T-cell (primary cell): ENCODE data around the gene CISD1. TPM values are rescaled to one million over a fixed set of nuclear protein-coding genes. Genes with fewer than 3 reads are reported as not detected.
"Not testable (repeated sequence)": the region's sequence is repeated elsewhere in the genome, so short reads cannot be mapped to it uniquely, and the experiment has no call there.

Experiments used
- ATAC-seq, 4 experiments: fragments of 200-7000 bp in 3 of 4; fragments of 150-1000 bp in 1 of 4; cut with Tn5 transposase; replicated peaks in 1 of 4; 1 replicate in 3 of 4; 2 replicates in 1 of 4; pipeline ENCODE4 v1.10.0; 2021; ENCODE audit warnings: moderate library complexity in 3 of 4, mild to moderate bottlenecking in 2 of 4, moderate number of reproducible peaks in 1 of 4
- CTCF ChIA-PET, 2 donors: fragments of 300-600 bp; sonication (Branson Sonifier 250); formaldehyde crosslinking; loops; one replicate each; lab custom pipeline; 2022; ENCODE audit warnings: antibody characterized with exemption in 2 of 2; lab: Charles Lee
- POLR2A ChIA-PET, 2 donors: fragments of 300-600 bp; sonication (Branson Sonifier 250); formaldehyde crosslinking; loops; one replicate each; lab custom pipeline; 2022; ENCODE audit warnings: antibody characterized with exemption in 2 of 2; lab: Charles Lee
- DNase-seq, 35 experiments: peaks; one replicate each; pipeline versions ENCODE4 v3.0.0 to v3.0.0-alpha.2; 2013 to 2023
- H3K27ac ChIP-seq: one replicate; pipeline ENCODE4 v1.5.1; 2013; ENCODE audit warnings: low read length
- H3K27me3 ChIP-seq, 2 experiments: replicated peaks in 1 of 2; 1 replicate in 1 of 2; 2 replicates in 1 of 2; pipeline versions ENCODE4 v1.6.1 to v1.7.0; 2013; ENCODE audit warnings: low read length in 1 of 2, mixed read lengths in 1 of 2; ENCODE audit not compliant: control insufficient read depth in 2 of 2, insufficient read depth in 2 of 2; ENCODE audit errors: extremely low read depth in 1 of 2
- H3K36me3 ChIP-seq, 2 donors: 1 replicate in 1 of 2; 2 replicates in 1 of 2; pipeline versions ENCODE4 v1.6.1 to v1.7.0; 2013; ENCODE audit warnings: low read length in 1 of 2; ENCODE audit not compliant: control insufficient read depth in 2 of 2, insufficient read depth in 1 of 2; ENCODE audit errors: extremely low read depth in 1 of 2
- H3K4me1 ChIP-seq, 2 experiments: 1 replicate in 1 of 2; 2 replicates in 1 of 2; pipeline versions ENCODE4 v1.6.1 to v1.7.0; 2013; ENCODE audit warnings: low read length in 2 of 2, mixed read lengths in 1 of 2; ENCODE audit not compliant: insufficient read depth in 2 of 2, control insufficient read depth in 1 of 2; ENCODE audit errors: extremely low read depth in 1 of 2
- H3K4me3 ChIP-seq, 2 donors: 1 replicate in 1 of 2; 2 replicates in 1 of 2; pipeline versions ENCODE4 v1.5.1 to v1.7.0; 2013; ENCODE audit warnings: mild to moderate bottlenecking in 2 of 2, low read length in 1 of 2, moderate library complexity in 1 of 2; ENCODE audit not compliant: control insufficient read depth in 1 of 2; ENCODE audit errors: extremely low read depth in 1 of 2
- H3K9me3 ChIP-seq: 2 replicates; pipeline ENCODE4 v1.7.0; 2013
- H3K27ac Mint-ChIP-seq, 2 donors: one replicate each; pipeline ENCODE4 v1.8.0; 2020 to 2021; ENCODE audit warnings: mild to moderate bottlenecking in 2 of 2, mixed read lengths in 2 of 2
- H3K27me3 Mint-ChIP-seq, 2 donors: one replicate each; pipeline ENCODE4 v1.8.0; 2021 to 2022; ENCODE audit warnings: mixed read lengths in 2 of 2
- H3K36me3 Mint-ChIP-seq: one replicate; pipeline ENCODE4 v1.8.0; 2021; ENCODE audit warnings: mixed read lengths
- H3K4me1 Mint-ChIP-seq, 3 donors: one replicate each; pipeline ENCODE4 v1.8.0; 2020 to 2022; ENCODE audit warnings: mixed read lengths in 3 of 3, mild to moderate bottlenecking in 1 of 3
- H3K4me3 Mint-ChIP-seq, 3 donors: one replicate each; pipeline ENCODE4 v1.8.0; 2020 to 2022; ENCODE audit warnings: mild to moderate bottlenecking in 3 of 3, mixed read lengths in 3 of 3, moderate library complexity in 3 of 3
- H3K9me3 Mint-ChIP-seq, 3 donors: one replicate each; pipeline ENCODE4 v1.8.0; 2020 to 2022; ENCODE audit warnings: mixed read lengths in 3 of 3
- WGBS: methylation state at CpG from one replicate; pipeline ENCODE4 v1.1.5; 2013; ENCODE audit warnings: missing lambda C conversion rate; ENCODE audit not compliant: insufficient coverage; 5-methylcytosine and 5-hydroxymethylcytosine counted together
- total RNA-seq, 35 experiments: library from RNA in 6 of 35; stranded (reverse) in 6 of 35; fragments of 120-200 nt in 1 of 35; gene quantifications; one replicate each; pipeline versions ENCODE4 v1.2.1 to v1.2.4 and lab custom pipeline; 2013 to 2026

CISD1 gene
- total RNA-seq (10 to 100 TPM in 3 of 5 donors, 1 to 10 TPM in 2; 6.3 to 11.3 (median 10.3) TPM), total RNA-seq (lab: John Stamatoyannopoulos, UW) (2.1 to 70.2 (median 8.2) reads per million in 29 experiments)
- total RNA-seq (2013), result 21.6 TPM

DNA sequence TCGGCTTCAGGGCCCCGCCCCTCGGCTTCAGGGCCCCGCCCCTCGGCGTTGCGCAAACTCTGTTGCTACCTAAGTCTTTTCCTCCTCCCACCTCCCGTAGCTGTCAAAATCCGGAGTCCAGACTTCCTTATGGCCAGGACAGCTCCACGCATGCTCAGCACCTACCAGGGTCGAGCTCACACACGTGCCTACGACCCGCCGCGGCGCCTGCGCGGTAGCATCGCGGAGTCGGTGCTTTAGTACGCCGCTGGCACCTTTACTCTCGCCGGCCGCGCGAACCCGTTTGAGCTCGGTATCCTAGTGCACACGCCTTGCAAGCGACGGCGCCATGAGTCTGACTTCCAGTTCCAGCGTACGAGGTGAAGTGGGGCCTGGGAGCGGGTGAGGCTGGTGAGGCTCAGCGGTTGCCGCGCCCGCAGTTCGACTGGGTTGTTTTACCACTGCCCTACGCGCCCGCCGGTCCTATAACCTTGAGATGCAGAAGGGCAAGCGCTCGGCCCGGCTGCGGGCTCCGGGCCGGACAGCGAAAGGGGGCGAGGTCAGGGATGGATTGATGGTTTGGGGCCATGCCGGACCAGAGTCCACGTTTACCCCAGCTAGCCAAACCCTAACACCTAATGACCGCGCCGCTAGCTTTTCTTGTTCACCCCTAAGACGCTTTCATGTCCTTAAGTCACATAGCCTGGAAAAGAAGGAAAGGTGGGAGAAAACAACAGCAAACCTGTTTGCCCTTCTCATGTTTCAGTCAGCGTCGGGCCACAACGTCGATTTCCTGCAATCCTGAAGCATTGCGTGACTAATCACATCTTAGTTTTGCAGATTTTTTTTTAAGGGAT is at the start of gene CISD1:
TSS of gene CISD1 (plus strand) at position 217 of the 836 bp plus-strand sequence. CDS start at position 329, 112 bp downstream.
- Histone ChIP-seq H3K4me3 (peak within 1 kb of the TSS; percentile 54 to 98), H3K36me3 (no peaks in the 10 kb centered on the region), H3K27ac (peak within 1 kb of the TSS; percentile 85), H3K27me3 (no peaks in the 10 kb centered on the region), H3K4me1 (peaks cover 21 to 29% of the 10 kb centered on the region in 2 experiments), H3K9me3 (no peaks in the 10 kb centered on the region)
- Mint-ChIP-seq H3K27me3 (no peaks in the 10 kb centered on the region), H3K27ac (peak within 1 kb of the TSS; percentile 91 to 94), H3K4me3 (peak within 1 kb of the TSS; percentile 94 to 99 (median 96)), H3K9me3 (no peaks in the 10 kb centered on the region), H3K4me1 (peaks cover 42 to 56% (median 47%) of the 10 kb centered on the region in 3 donors), H3K36me3 (no peaks in the 10 kb centered on the region)
- ChIA-PET POLR2A (interaction anchor here (0.5 to 1.2 kb wide), 6 partner anchors 8 to 1607 kb away, joined by 3 to 5 read pairs (median 4); partner anchors contain the start of gene TFAM (in 1 of the 2)), CTCF (interaction anchor here (0.5 to 2.3 kb wide), 9 partner anchors 22 to 1639 kb away, joined by 3 to 15 read pairs (median 4); partner anchors contain the start of gene TFAM (in 1 of the 2))
- DNase-seq (peak; percentile 79 to 99 (median 91)), ATAC-seq (peak; percentile 72 to 73 (median 72))
- WGBS, result under 1% methylated on average over 52 of the region's 66 CpGs

DNA sequence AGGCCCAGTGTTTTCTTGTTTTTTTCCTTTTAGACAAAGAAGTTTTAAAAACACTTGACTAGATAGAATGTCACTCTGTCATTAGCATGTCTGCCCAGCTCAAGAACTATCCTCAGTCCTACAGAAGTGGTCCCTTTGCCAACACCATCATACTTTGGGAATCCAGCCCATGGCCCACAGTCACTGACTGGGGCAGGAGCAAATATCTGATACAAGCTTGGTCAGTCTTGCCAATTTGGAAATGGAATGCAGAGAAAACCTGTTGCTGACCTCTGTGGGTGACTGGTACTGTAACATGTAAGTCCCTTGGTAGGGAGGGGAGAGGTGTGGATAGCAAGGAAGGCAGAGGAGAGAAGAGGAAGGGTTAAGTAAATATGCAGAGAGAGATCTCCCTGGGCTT is 49.1 kb upstream of the CISD1 start:
- Mint-ChIP-seq H3K9me3 (no peaks in the 10 kb centered on the region), H3K36me3 (peaks cover 29% of the 10 kb centered on the region), H3K27me3 (no peaks in the 10 kb centered on the region), H3K27ac (no peak overlapping the region), H3K4me3 (no peak overlapping the region), H3K4me1 (peaks cover 0 to 2% (median 0%) of the 10 kb centered on the region in 3 donors)
- H3K36me3 ChIP-seq, result peaks cover 0 to 5% of the 10 kb centered on the region in 2 donors
- no peaks in the 10 kb centered on the region for H3K4me1 ChIP-seq
- H3K9me3 ChIP-seq, result no peaks in the 10 kb centered on the region
- ChIA-PET POLR2A (no interaction called here), CTCF (no interaction called here)
- no peak overlapping the region for H3K27ac ChIP-seq
- no peaks in the 10 kb centered on the region for H3K27me3 ChIP-seq
- DNase-seq (no peak), ATAC-seq (no peak)
- no peak overlapping the region for H3K4me3 ChIP-seq

DNA sequence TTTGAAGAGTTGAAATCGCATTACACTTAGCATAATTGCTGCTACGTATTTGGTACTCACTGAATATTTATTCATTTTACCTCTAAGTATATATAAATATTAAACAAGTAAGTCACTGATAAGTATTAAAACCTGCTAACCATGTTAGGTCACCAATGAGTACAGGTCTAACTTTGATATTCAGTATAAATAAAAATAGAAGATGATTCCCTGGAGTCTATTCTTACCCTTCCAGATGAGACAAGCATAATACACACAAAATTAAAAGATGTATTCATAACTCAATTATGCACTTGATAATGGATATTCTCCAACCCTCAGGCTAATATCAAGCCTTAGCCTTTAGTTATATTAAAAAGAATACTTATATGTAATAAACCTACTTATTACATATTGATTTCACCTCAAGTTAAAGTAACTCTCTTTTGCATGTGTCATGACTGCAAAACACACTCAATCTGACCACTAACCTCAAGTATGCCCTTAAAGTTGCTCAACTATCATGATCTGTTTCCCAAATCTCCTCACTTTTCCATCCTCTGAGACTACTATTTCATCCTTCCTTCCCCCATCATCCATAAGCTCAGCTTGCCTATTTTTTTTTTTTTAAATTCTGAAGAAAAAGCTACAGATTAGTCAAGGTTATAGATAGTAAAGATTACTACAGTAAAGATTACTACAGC is 48.1 kb upstream of the CISD1 start:
- H3K9me3 ChIP-seq, result no peaks in the 10 kb centered on the region
- no peaks in the 10 kb centered on the region for H3K27me3 ChIP-seq
- CTCF ChIA-PET, result interaction anchor here in 1 of 2 donors (0.6 kb wide), 1 partner anchor 8 kb away, joined by 5 read pairs; no protein-coding TSS in a partner anchor
- peaks cover 0 to 4% of the 10 kb centered on the region in 2 donors for H3K36me3 ChIP-seq
- peaks cover 33% of the 10 kb centered on the region for H3K36me3 Mint-ChIP-seq
- DNase-seq (no peak), ATAC-seq (no peak)
- no peaks in the 10 kb centered on the region for H3K4me1 ChIP-seq
- no peak overlapping the region for H3K27ac Mint-ChIP-seq
- WGBS, result no CpG with 5 or more reads among the region's 2 CpGs
- POLR2A ChIA-PET, result interaction anchor here in 1 of 2 donors (0.7 kb wide), 1 partner anchor 28 kb away, joined by 8 read pairs; no protein-coding TSS in a partner anchor
- H3K27me3 Mint-ChIP-seq, result no peaks in the 10 kb centered on the region
- H3K4me1 Mint-ChIP-seq, result no peaks in the 10 kb centered on the region
- H3K4me3 Mint-ChIP-seq, result no peak overlapping the region
- no peaks in the 10 kb centered on the region for H3K9me3 Mint-ChIP-seq
- no peak overlapping the region for H3K4me3 ChIP-seq
- H3K27ac ChIP-seq, result no peak overlapping the region

DNA sequence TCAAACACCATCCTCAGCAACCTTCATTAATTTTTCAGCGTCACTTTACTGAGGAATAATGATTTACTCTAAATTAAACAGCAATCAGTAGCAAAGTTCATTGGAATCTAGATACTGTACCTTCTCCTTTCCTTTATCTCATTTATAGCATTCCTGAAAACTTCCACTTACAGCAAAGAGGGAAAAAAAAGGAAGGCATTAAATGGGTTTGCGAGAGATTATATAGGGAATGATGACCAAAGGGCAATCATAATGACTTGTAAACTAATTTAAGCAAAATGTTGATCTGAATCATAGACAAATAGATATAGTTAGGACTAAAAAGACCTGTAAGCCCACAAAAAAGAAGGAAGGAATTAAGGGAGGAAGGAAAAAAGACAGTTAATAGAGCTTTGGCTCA is 43.3 kb upstream of the CISD1 start:
- Histone ChIP-seq H3K36me3 (peaks cover 0 to 6% of the 10 kb centered on the region in 2 donors), H3K9me3 (no peaks in the 10 kb centered on the region), H3K4me3 (no peak overlapping the region), H3K27me3 (no peaks in the 10 kb centered on the region), H3K4me1 (no peaks in the 10 kb centered on the region), H3K27ac (no peak overlapping the region)
- ChIA-PET POLR2A (no interaction called here), CTCF (no interaction called here)
- no peak overlapping the region for H3K27ac Mint-ChIP-seq
- H3K36me3 Mint-ChIP-seq, result peaks cover 49% of the 10 kb centered on the region
- ATAC-seq, result no peak
- WGBS, result no CpG with 5 or more reads among the region's 2 CpGs
- DNase-seq, result no peak
- no peaks in the 10 kb centered on the region for H3K27me3 Mint-ChIP-seq
- H3K4me3 Mint-ChIP-seq, result no peak overlapping the region
- no peaks in the 10 kb centered on the region for H3K9me3 Mint-ChIP-seq
- H3K4me1 Mint-ChIP-seq, result no peaks in the 10 kb centered on the region

DNA sequence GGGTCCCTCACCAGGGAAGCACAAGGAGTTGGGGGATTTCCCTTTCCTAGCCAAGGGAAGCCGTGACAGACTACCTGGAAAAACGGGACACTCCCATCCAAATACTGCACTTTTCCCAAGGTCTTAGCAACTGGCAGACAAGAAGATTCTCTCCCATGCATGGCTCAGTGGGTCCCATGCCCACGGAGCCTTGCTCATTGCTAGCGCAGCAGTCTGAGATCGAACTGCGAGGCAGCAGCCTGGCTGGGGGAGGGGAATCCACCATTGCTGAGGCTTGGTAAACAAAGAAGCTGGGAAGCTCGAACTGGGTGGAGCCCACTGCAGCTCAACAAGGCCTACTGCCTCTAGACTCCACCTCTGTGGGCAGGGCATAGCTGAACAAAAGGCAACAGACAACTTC is 39.1 kb upstream of the CISD1 start:
- H3K36me3 ChIP-seq, H3K27ac ChIP-seq, H3K9me3 ChIP-seq, CTCF ChIA-PET, H3K27me3 ChIP-seq, H3K27me3 Mint-ChIP-seq, ATAC-seq, POLR2A ChIA-PET, H3K4me3 Mint-ChIP-seq, H3K27ac Mint-ChIP-seq, DNase-seq, H3K9me3 Mint-ChIP-seq, H3K4me1 ChIP-seq, H3K4me3 ChIP-seq: not testable (repeated sequence)
- Mint-ChIP-seq H3K36me3 (peaks cover 76% of the 10 kb centered on the region), H3K4me1 (peaks cover 3 to 13% (median 7%) of the 10 kb centered on the region in 3 donors)
- 93% methylated on average over 5 of the region's 7 CpGs for WGBS

DNA sequence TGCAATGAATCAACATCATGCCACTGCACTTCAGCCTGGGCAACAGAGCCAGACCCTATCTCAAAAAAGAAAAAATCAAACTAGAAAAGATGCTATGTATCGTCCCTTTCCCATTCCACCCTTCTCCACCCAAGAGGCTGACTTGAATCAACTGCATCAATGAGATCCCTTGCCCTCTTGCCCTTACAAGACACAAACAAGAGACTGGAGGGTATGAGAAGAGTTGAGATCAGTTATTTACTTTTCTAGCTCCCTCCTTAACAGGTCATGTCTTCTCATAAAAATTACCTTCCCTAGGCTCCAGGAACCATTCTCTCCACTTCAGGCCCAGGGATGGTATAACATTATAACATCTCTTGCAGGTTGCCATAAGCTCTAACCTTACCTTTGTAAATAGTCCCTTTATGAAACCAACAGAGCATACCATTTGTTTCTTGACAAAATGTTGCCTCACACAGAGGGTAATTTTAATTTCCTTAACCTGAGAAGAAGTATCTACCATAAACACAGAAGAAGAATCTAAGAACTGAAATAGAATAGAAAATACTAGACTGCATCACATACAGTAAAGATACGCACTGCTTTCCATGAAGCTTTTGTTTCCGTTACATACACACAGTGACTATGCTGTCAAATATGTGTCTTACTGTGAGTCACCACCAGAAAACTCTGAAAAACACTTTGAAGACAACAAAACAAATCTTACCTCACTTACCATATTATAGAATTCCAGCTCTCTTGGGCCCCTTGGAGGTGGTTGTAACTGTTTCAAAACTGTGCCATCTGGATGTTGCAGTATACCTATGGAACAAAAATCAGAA is 31.7 kb upstream of the CISD1 start:
- ChIA-PET CTCF (no interaction called here), POLR2A (no interaction called here)
- Histone ChIP-seq H3K9me3 (no peaks in the 10 kb centered on the region), H3K4me1 (no peaks in the 10 kb centered on the region), H3K36me3 (peaks cover 7 to 10% of the 10 kb centered on the region in 2 donors), H3K4me3 (no peak overlapping the region), H3K27ac (no peak overlapping the region), H3K27me3 (no peaks in the 10 kb centered on the region)
- no peak overlapping the region for H3K27ac Mint-ChIP-seq
- no peak overlapping the region for H3K4me3 Mint-ChIP-seq
- H3K4me1 Mint-ChIP-seq, result peaks cover 32 to 45% (median 44%) of the 10 kb centered on the region in 3 donors
- H3K27me3 Mint-ChIP-seq, result no peaks in the 10 kb centered on the region
- ATAC-seq, result no peak
- H3K36me3 Mint-ChIP-seq, result peaks cover 54% of the 10 kb centered on the region
- H3K9me3 Mint-ChIP-seq, result no peaks in the 10 kb centered on the region
- WGBS, result 83% methylated on average over 2 of the region's 3 CpGs
- DNase-seq, result no peak
